Measurements from ENCODE around the gene GBX1.

GBX1 gene

GRCh38 chr7:151138153-151138851, 29.2 kb downstream of the GBX1 start:
- DNase-seq, result no peak

GRCh38 chr7:151137791-151138152, 29.7 kb downstream of the GBX1 start:
- DNase-seq, result no peak

- DNase-seq, result no peak
Observed at GRCh38 chr7:151137076-151137675, 30.3 kb downstream of the GBX1 start.

GRCh38 chr7:151135866-151136843, 31.3 kb downstream of the GBX1 start:
- DNase-seq, result no peak

- DNase-seq, result no peak
Observed at GRCh38 chr7:151135525-151135845, 32.0 kb downstream of the GBX1 start.

- no peak for DNase-seq
Observed at GRCh38 chr7:151134743-151135524, 32.6 kb downstream of the GBX1 start.

- DNase-seq, result no peak
Observed at GRCh38 chr7:151133986-151134742, 33.3 kb downstream of the GBX1 start.

- no peak for DNase-seq
Observed at GRCh38 chr7:151133266-151133985, 34.1 kb downstream of the GBX1 start.

- no peak for DNase-seq
Observed at GRCh38 chr7:151132461-151133205, 34.9 kb downstream of the GBX1 start.

- no peak for DNase-seq
Observed at GRCh38 chr7:151131592-151132293, 35.8 kb downstream of the GBX1 start.

GRCh38 chr7:151131224-151131591, 36.3 kb downstream of the GBX1 start:
- no peak for DNase-seq

GRCh38 chr7:151130741-151131157, 36.7 kb downstream of the GBX1 start:
- DNase-seq, result no peak

GRCh38 chr7:151129960-151130591, 37.4 kb downstream of the GBX1 start:
- no peak for DNase-seq

GRCh38 chr7:151129117-151129959, 38.2 kb downstream of the GBX1 start:
- DNase-seq, result no peak

GRCh38 chr7:151128716-151129115, 38.8 kb downstream of the GBX1 start:
- DNase-seq, result no peak

GRCh38 chr7:151128144-151128543, 39.4 kb downstream of the GBX1 start:
- no peak for DNase-seq

- no peak for DNase-seq
Observed at GRCh38 chr7:151126491-151127137, 40.9 kb downstream of the GBX1 start.

- no peak for DNase-seq
Observed at GRCh38 chr7:151125846-151126481, 41.5 kb downstream of the GBX1 start.

Measured in activated CD4-positive, alpha-beta T cell treated with anti-CD3 and anti-CD28 coated beads, Interleukin-2, Interleukin-6, amounts not matched to agents 100 ng/mL and 50 ng/mL, durations not matched to agents 16 hours and 8 hours (primary cell).